SIG-M5 treated with dmso at 0.1 percent for 504 hours (cell line): ENCODE results near the gene DHDH.
A peak's percentile ranks its signal among the peaks of the same experiment; 100 is the strongest.

Experiments
- DNase-seq: peaks from one replicate; lab custom pipeline; 2025; ENCODE audit not compliant: unreplicated experiment; lab: John Stamatoyannopoulos, UW

The DHDH gene

DNA sequence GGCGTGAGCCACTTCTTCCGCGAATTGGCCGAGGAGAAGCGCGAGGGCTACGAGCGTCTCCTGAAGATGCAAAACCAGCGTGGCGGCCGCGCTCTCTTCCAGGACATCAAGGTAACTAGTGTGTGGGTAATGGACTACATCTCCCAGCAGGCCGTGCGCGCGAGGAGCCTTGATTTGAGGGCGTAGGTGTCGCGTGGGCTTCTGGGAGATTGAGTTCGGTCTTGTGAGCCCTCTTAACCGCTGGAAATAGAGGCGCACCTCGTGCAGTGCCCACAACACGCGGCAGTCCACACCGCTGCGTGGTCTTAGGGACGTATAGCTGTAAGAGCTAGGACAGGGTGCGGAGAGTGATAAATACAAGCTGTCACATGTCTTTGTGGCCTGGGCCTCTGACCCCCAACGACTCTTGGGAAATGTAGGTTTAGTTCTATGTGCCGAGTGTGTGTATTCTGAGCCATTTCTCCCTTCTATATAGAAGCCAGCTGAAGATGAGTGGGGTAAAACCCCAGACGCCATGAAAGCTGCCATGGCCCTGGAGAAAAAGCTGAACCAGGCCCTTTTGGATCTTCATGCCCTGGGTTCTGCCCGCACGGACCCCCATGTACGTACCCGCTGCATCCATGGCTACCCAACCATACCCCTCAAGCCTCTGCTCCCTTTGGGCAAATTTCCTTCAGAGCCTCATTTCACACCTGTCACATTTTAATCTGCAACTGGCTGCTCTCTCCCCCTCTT, 32.5 kb downstream of the DHDH start:
- DNase-seq, result peak; percentile 69

GRCh38 chr19:48966541-48967345, 33.2 kb downstream of the DHDH start:
- peak; percentile 44 for DNase-seq

DNA sequence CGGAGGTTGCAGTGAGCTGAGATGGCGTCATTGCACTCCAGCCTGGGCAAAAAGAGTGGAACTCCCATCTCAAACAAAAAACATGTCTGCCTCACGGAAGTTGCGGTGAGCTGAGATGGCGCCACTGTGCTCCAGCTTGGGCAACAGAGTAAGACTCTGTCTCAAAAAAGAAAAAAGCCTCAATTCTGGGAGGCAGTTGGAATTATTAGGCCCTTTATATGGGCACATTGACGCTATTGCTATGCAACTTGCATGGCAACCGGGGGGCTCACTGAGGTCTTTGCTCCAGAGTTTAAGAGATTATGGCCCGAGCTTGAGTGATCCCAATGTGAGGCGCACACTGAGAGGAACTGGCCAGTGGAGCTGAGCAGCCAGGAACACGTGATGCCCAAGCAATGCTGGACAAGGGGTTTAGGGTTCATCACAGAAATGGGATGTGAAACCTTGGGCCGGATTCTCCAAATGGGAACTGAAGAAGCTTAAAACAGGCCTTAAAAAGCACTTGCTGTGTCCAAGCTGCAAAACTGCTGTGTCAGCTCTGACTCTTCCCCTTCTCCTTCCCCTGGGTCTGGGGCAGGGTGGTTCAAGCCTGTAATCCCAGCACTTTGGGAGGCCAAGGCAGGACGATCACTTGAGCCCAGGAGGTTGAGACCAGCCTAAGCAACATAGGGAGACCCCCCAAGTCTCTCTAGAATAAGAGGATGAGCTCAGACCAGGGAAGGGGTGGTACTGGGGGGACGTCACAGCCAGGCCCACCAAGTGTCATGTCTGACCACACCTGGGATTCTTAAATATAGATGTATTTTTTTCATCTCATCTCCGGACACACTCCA, 34.1 kb downstream of the DHDH start:
- peak; percentile 88 for DNase-seq

- DNase-seq, result no peak
Observed at GRCh38 chr19:48968179-48968661, 34.7 kb downstream of the DHDH start.

DNA sequence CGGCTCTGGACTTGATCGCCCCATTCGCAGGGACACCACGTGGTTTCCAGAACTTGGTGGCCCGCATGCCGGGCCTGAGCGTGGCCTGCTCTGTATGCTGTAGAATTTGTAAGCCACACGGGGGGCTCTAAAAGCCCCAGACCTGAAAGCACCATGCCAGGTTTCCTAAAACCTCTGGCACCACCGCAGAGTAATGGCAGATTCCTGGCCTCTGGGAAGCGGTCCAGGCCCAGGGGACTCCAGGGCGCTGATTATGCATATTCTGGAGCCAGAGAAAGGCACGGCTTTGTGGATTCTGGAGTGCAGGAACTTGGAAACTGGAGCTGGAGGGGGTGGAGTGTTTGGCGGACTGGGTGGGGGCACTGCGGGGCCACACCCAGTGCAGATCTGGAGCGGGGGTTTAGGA, 35.3 kb downstream of the DHDH start:
- DNase-seq, result no peak

DNA sequence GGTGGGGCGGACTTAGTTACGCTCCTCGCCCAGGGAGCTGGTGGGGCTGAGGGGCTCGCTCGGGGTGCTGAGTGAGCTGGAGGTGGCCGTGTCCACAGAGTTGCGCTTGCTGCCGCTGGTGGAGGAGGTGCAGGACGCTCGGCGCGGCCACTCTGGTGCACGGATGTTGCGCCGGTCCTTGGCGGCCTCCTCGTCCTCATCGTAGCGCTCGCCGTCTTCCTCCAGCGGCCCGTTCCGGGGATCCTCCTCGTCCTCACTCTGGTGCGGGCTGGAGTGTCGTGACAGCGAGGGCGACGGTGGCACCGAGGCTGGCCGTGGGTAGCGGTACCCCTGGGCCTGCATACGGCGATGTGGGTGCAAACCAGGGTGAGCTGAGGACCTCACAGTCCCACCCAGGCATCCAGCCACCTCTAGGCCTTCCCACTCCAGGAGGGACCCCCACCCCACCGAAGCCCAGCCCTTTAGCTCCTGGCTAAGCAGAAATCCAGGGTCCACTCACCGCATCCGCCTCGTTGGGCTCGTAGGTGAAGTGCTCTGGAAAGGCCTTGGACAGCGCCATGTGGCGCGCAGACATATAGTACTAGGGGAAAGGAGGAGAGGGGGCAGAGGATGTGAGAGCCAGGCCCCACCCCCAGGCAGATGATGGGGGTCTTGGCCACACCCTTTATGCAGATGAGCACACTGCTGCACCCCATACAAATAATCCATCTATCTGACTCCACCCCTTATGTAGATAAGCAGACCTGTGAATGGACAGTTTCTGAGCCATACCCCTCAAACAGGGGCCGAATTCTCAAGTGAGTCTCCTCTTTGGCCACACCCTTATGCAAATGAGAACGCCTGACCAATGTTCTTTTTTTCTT, 36.0 kb downstream of the DHDH start:
- DNase-seq, result peak; percentile 50

DNA sequence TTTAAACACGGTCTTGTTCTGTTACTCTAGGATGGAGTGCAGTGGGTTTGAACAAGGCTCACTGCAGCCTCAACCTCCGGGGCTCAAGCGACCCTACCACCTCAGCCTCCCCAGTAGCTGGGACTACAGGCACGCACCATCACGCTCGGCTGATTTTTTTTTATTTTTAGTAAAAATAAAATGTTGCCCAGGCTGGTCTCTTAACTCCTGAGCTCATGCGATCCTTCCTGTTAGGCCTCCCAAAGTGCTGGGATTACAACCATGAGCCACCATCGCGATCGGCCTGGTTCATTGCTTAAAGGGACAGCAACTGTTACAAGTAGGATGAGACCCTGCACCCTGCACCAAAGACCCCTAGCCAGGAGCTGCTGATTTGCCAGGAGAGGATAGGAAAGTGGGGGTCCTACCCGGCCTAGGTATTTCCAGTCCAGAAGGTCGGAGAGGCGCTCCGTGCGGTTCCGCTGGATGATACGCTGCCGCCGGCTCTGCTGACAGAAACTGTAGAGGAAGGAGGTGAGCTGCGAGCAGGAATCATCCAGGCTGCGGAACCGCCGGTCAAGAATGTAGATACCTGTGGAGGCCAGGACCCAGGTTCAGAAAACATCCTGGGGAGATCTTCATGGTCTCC, 36.8 kb downstream of the DHDH start:
- no peak for DNase-seq

DNA sequence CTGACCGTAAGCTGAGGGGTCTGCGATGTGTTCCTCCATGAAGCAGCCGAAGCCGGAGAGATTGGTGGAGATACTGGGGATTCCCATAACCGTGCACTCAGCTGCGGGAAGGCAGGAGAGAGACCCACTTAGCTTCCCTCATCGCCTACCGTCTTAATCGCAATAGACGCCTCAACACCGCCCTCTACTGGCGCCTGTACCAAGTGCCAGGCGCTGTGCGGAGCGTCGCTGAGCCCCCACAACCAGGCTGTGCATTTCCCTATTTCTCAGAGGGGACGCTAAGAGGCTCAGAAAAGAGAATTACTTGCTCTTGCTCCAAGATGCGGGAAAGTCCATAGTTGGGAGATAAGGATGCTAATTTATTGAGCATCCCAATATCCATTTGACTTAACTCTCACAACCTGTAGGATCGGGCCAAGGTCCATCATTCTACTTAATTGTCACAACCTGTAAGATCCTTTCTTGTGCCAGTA, 37.5 kb downstream of the DHDH start:
- peak; percentile 78 for DNase-seq

GRCh38 chr19:48975947-48976847, 42.7 kb downstream of the DHDH start:
- peak; percentile 39 for DNase-seq

- no peak for DNase-seq
Observed at GRCh38 chr19:48977061-48977460, 43.6 kb downstream of the DHDH start.

DNA sequence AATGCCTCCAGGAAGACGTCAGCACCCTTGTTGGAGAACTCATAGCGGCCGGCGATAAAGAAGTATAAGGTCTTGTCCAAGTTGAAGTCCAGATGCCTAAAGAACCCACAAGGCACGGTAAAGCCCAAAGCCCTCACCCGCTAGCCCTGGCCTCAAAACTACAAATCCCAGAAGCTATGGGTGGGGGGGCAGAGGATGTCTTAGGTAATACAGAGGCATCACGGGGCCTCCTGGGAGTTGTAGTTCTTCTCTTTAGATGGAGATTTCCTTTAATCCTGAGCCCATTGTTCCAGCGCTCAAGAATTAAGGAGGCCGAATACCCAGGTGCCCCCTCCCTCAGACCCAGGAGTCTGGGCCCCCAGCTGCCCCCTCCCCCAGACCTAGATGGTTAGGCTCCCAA, 48.8 kb downstream of the DHDH start:
- no peak for DNase-seq

- DNase-seq, result no peak
Observed at GRCh38 chr19:48985711-48986110, 52.2 kb downstream of the DHDH start.

DNA sequence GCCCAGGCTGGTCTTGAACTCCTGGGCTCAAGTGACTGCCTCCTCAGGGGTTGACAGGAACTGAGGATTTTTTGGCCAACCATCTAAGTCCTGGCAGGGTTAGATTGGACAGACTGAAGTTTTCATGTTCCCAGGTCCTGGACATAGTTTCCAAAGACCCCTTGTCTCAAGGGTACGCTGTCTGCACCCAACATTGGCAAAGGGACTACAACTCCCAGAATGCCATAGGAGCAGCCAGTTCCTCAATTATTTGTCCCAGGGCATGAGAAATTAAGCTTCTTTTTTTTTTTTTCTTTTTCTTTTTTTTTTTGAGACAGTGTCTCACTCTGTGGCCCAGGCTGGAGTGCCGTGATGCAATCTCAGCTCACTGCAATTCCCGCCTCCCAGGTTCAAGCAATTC, 52.7 kb downstream of the DHDH start:
- no peak for DNase-seq

DNA sequence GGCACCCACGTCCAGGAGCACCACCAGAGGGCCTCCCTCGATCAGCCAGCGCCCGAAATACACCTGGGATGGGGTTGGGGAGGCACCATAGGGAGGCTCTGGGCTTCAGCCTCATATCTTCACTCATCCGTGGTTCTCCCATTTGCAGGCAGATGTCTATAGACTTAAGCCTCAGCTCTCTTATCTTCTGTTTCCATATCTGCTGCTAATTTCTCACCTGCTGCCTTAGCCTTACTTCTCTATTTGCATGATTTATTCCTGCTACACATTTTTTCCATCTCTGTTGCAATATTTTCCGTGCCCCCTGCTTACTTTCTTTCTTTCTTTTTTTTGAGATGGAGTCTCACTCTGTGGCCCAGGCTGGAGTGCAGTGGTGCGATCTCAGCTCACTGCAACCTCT, 53.8 kb downstream of the DHDH start:
- DNase-seq, result no peak

DNA sequence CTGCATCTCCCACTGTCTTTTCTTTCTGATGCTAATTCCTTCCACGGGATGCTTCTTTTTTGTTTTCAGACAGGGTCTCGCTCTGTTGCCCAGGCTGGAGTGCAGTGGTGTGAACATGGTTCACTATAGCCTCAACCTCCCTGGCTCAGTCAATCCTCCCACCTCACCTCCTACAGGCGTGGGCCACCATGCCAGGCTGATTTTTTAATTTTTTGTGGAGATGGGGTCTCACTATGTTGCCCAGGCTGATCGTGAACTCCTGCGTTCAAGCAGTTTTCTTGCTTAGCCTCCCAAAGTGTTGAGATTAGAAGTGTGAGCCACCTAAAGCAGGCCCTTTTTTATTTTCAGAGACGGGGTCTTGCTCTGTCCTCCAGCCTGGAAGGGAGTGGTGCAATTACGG, 54.8 kb downstream of the DHDH start:
- DNase-seq, result no peak

DNA sequence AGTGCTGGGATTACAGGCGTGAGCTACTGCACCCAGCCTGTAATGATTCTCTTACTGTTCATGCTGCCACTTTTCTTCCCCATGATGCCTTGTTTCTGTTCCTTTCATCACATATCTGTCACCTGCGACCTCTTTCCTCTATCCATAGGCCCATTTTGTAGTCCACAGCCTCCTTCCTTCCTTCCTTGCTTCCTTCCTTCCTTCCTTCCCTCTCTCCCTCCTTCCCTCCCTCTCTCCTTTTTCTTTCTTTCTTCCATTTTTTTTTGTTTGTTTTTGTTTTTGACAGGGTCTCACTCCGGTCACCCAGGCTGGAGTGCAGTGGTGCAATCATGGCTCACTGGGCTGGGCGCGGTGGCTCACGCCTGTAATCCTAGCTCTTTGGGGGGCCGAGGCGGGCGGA, 55.4 kb downstream of the DHDH start:
- DNase-seq, result no peak

GRCh38 chr19:48989701-48990291, 56.3 kb downstream of the DHDH start:
- no peak for DNase-seq

DNA sequence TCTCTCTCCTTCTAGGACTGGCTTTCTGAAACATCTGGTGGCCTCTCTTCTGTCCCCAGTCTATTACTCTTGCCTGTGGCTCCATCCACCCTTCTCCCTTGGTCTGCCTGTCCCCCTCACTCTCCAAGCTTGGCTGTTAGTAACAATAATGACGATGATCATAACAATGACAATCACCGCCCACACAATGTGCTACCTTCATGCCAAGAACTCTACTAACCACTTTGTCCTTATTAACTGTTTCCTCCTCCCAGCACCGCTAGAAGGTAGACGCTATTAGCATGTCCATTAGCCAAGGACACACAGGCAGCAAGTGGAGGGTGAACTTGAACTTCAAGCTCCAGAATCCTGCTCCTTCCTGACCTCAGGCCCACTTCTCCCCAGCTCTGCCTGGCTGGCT, 56.9 kb downstream of the DHDH start:
- no peak for DNase-seq
